Heart left ventricle (tissue), 16 donors: Measurements from ENCODE around the gene GANC. TPM values are rescaled to one million over a fixed set of nuclear protein-coding genes. Genes with fewer than 3 reads are reported as not detected.
"Not testable (repeated sequence)": the region's sequence is repeated elsewhere in the genome, so short reads cannot be mapped to it uniquely, and the experiment has no call there.

Experiments
- ATAC-seq, 4 donors: fragments of 200-7000 bp; cut with Tn5 transposase; one replicate each; pipeline ENCODE4 v1.9.1; 2020 to 2022; ENCODE audit warnings: moderate library complexity in 4 of 4, mild to moderate bottlenecking in 3 of 4, moderate number of reproducible peaks in 1 of 4
- DNase-seq, 5 donors: peaks; one replicate each; pipeline ENCODE4 v3.0.0-alpha.2; 2020
- H3K27ac ChIP-seq, 12 donors: fragments of 200-600 bp; sonication (generic) in 4 of 12; one replicate each; pipeline versions ENCODE4 v1.5.0 to v1.8.0; 2016 to 2022; ENCODE audit warnings: mild to moderate bottlenecking in 2 of 12
- H3K27me3 ChIP-seq, 9 donors: fragments of 200-600 bp; sonication (generic) in 2 of 9; one replicate each; pipeline versions ENCODE4 v1.5.1 to v1.8.0; 2016 to 2022; ENCODE audit warnings: mild to moderate bottlenecking in 3 of 9
- H3K36me3 ChIP-seq, 9 donors: fragments of 200-600 bp; sonication (generic) in 2 of 9; one replicate each; pipeline versions ENCODE4 v1.5.0 to v1.8.0; 2018 to 2022; ENCODE audit warnings: mild to moderate bottlenecking in 2 of 9
- H3K4me1 ChIP-seq, 12 donors: fragments of 200-600 bp; sonication (generic) in 4 of 12; one replicate each; pipeline versions ENCODE4 v1.5.0 to v1.8.0; 2016 to 2022; ENCODE audit warnings: mild to moderate bottlenecking in 3 of 12
- H3K4me3 ChIP-seq, 12 donors: fragments of 200-600 bp; sonication (generic) in 4 of 12; one replicate each; pipeline versions ENCODE4 v1.5.0 to v1.8.0; 2017 to 2022; ENCODE audit warnings: mild to moderate bottlenecking in 9 of 12, moderate library complexity in 4 of 12
- H3K9me3 ChIP-seq, 12 donors: fragments of 200-600 bp; sonication (generic) in 4 of 12; one replicate each; pipeline versions ENCODE4 v1.5.0 to v1.8.0; 2016 to 2022; ENCODE audit warnings: mild to moderate bottlenecking in 1 of 12
- CTCF ChIP-seq, 12 donors: fragments of 200-600 bp; sonication (generic) in 4 of 12; IDR thresholded peaks; one replicate each; pipeline versions ENCODE4 v1.5.0 to v1.8.0; 2018 to 2022; ENCODE audit warnings: antibody characterized with exemption in 12 of 12, mild to moderate bottlenecking in 5 of 12
- POLR2A ChIP-seq, 2 donors: fragments of 450-650 bp; IDR thresholded peaks; one replicate each; pipeline ENCODE4 v1.6.1; 2017; ENCODE audit warnings: antibody characterized with exemption in 2 of 2, mild to moderate bottlenecking in 2 of 2, moderate library complexity in 2 of 2
- WGBS, 4 donors: extraction: QIAGEN DNeasy Blood & Tissue Kit in 2 of 4; methylation state at CpG; one replicate each; pipeline versions ENCODE4 v1.1.5 to v1.1.7; 2013 to 2018; 5-methylcytosine and 5-hydroxymethylcytosine counted together
- intact Hi-C, 10 donors: fragments of 100-400 bp; cut with DNase I; formaldehyde crosslinking; loops; one replicate each; pipeline versions ENCODE4 v1.11.1 to v1.14.2; 2022
- polyA plus RNA-seq, 2 donors: library from polyadenylated mRNA; stranded (reverse); fragments of 200-250 nt; gene quantifications; one replicate each; pipeline ENCODE4 v1.2.3, GENCODE V29; 2013
- total RNA-seq, 9 donors: library from RNA; depleted of rRNA in 2 of 9; stranded (reverse); fragments of >200 nt in 2 of 9; fragmentation: NEBNext Ultra II Directional in 3 of 9; extraction: Animal tissue kit (Norgen Biotek cat#: 25700) in 3 of 9; gene quantifications; one replicate each; pipeline versions ENCODE4 v1.1.0 to v1.2.4, GENCODE V29; 2016 to 2023
- donor health status: ischemic (EF 13 %, LVEDD 7.1; RV severe dilation, severe dysfunction).
- donor health status: healthy with polysubstance abuse.
- donor health status: DM: no; HTN: yes; CAD: no.
- donor health status: DM: no; HTN: no; CAD: no.
- donor health status: ischemic (EF 25% LVEDD 6.9; RV normal size, moderate dysfunction).
- donor health status: ischemic (EF 25% LVEDD 5.7; RV mildly dilated, moderate dysfunction).
- donor health status: healthy.
- donor health status: DM: yes; HTN: yes; CAD: no.
- donor health status: ischemic (EF 35%, LVEDD 5.7; RV mildly dilated, moderate dysfunction).
- donor health status: nonischemic (EF 11% LVEDD 7.7; RV severe dilation, severe dysfunction).
- donor health status: DM: yes; HTN: yes; CAD: no.
- donor health status: PGD.
- donor health status: ischemic (EF 29% LVEDD 5.4; RV normal size, mild dysfunction).
- donor health status: nonischemic (EF 23%, LVEDD 6.1; RV moderate dilation, normal function).

GANC gene
- total and polyA plus RNA-seq, 11 donors, result 6.8 to 30.2 (median 17.0) TPM

DNA sequence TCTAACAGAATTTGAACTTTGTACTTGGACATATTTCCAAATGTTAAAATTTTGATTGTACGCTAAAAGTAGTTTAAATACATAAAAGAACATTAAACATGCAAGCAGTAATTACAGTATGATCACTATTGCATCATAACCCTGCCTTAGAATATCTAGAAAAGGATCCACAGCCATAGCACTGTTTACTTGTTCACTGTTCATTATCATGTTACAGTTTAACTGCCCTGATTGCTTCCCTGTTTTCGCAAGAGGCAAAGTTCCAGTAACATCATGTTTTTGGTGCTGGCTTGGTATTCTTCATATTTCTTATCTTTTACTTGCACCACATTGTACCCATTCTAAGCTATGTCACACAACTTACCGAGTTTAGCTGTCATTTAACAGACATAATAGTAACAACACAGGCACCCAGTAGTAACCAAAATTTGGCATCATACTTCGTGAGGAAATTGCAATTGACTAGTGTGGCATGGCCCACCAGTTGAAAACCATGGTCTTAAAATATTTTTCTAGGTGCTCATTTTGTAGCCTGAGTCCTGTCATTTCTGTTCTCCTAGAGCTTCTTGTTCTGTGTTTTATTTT, 13.5 kb downstream of the GANC start:
- Histone ChIP-seq H3K36me3 (peaks cover 0 to 100% (median 84%) of the 10 kb centered on the region in 9 donors), H3K4me1 (no peaks in the 10 kb centered on the region), H3K27ac (no peak overlapping the region), H3K4me3 (no peak overlapping the region), H3K27me3 (no peaks in the 10 kb centered on the region), H3K9me3 (no peaks in the 10 kb centered on the region)
- intact Hi-C loops, result no loop called here
- no peak for TF ChIP-seq POLR2A (IDR thresholded peaks at IDR 0.05)
- TF ChIP-seq CTCF (IDR thresholded peaks at IDR 0.05), result no peak
- no peak for DNase-seq
- 91 to 95% (median 95%) methylated on average over 4 of the region's 4 CpGs for WGBS, 4 donors
- ATAC-seq, result no peak

GRCh38 chr15:42287931-42288330, 14.9 kb downstream of the GANC start:
- ATAC-seq (no peak), DNase-seq (no peak)
- no peak for TF ChIP-seq CTCF (IDR thresholded peaks at IDR 0.05)
- TF ChIP-seq POLR2A (IDR thresholded peaks at IDR 0.05), result no peak
- Histone ChIP-seq H3K27me3 (no peaks in the 10 kb centered on the region), H3K36me3 (peaks cover 0 to 100% (median 86%) of the 10 kb centered on the region in 9 donors), H3K27ac (no peak overlapping the region), H3K9me3 (no peaks in the 10 kb centered on the region), H3K4me1 (no peaks in the 10 kb centered on the region), H3K4me3 (no peak overlapping the region)
- intact Hi-C loops, result no loop called here
- 95 to 99% (median 97%) methylated on average over 4 of the region's 4 CpGs for WGBS, 4 donors

GRCh38 chr15:42289166-42289565, 16.2 kb downstream of the GANC start:
- WGBS, 4 donors, result 96 to 100% (median 99%) methylated on average over 1 of the region's 1 CpG
- H3K4me1 ChIP-seq, result no peaks in the 10 kb centered on the region
- DNase-seq (no peak), ATAC-seq (no peak)
- no peaks in the 10 kb centered on the region for H3K9me3 ChIP-seq
- TF ChIP-seq CTCF (IDR thresholded peaks at IDR 0.05) (no peak), POLR2A (IDR thresholded peaks at IDR 0.05) (no peak)
- intact Hi-C loops, result no loop called here
- H3K4me3 ChIP-seq, result no peak overlapping the region
- no peak overlapping the region for H3K27ac ChIP-seq
- no peaks in the 10 kb centered on the region for H3K27me3 ChIP-seq
- H3K36me3 ChIP-seq, result peaks cover 0 to 100% (median 86%) of the 10 kb centered on the region in 9 donors

GRCh38 chr15:42301004-42301403, 28.0 kb downstream of the GANC start:
- H3K9me3 ChIP-seq, result peaks cover 0 to 17% (median 0%) of the 10 kb centered on the region in 12 donors
- H3K27ac ChIP-seq, DNase-seq, ATAC-seq, H3K4me1 ChIP-seq, intact Hi-C loops, H3K4me3 ChIP-seq, H3K27me3 ChIP-seq: not testable (repeated sequence)
- 66 to 99% (median 86%) methylated on average over 4 of the region's 4 CpGs for WGBS, 4 donors
- H3K36me3 ChIP-seq, result peaks cover 0 to 42% (median 34%) of the 10 kb centered on the region in 9 donors

GRCh38 chr15:42306681-42307080, 33.7 kb downstream of the GANC start:
- H3K36me3 ChIP-seq, result peaks cover 0 to 58% (median 54%) of the 10 kb centered on the region in 9 donors
- no peak for TF ChIP-seq POLR2A (IDR thresholded peaks at IDR 0.05)
- no peak for TF ChIP-seq CTCF (IDR thresholded peaks at IDR 0.05)
- DNase-seq (no peak), ATAC-seq (no peak)
- H3K9me3 ChIP-seq, result peaks cover 0 to 17% (median 0%) of the 10 kb centered on the region in 12 donors
- no peaks in the 10 kb centered on the region for H3K4me1 ChIP-seq
- no peak overlapping the region for H3K27ac ChIP-seq
- WGBS, 4 donors, result 67 to 85% (median 81%) methylated on average over 1 of the region's 1 CpG
- H3K27me3 ChIP-seq, result no peaks in the 10 kb centered on the region
- intact Hi-C loops, result no loop called here
- no peak overlapping the region for H3K4me3 ChIP-seq
